ENCODE results near the gene PTPRCAP.

- TF ChIP-seq, protein P1, sequence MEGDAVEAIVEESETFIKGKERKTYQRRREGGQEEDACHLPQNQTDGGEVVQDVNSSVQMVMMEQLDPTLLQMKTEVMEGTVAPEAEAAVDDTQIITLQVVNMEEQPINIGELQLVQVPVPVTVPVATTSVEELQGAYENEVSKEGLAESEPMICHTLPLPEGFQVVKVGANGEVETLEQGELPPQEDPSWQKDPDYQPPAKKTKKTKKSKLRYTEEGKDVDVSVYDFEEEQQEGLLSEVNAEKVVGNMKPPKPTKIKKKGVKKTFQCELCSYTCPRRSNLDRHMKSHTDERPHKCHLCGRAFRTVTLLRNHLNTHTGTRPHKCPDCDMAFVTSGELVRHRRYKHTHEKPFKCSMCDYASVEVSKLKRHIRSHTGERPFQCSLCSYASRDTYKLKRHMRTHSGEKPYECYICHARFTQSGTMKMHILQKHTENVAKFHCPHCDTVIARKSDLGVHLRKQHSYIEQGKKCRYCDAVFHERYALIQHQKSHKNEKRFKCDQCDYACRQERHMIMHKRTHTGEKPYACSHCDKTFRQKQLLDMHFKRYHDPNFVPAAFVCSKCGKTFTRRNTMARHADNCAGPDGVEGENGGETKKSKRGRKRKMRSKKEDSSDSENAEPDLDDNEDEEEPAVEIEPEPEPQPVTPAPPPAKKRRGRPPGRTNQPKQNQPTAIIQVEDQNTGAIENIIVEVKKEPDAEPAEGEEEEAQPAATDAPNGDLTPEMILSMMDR (IDR thresholded peaks at IDR 0.05) = no peak
- TF ChIP-seq POLR2AphosphoS5 (IDR thresholded peaks at IDR 0.05) (no peak), POLR2A (IDR thresholded peaks at IDR 0.05) (no peak)
These were observed 46.6 kb upstream of the PTPRCAP start for GRCh38 chr11:67483831-67484665.

Measured in transverse colon (tissue), 4 donors.